Glomerular visceral epithelial cell (primary cell): Measurements from ENCODE around the gene EEF1A1.

Experiments used
- DNase-seq: peaks from one replicate; pipeline ENCODE4 v3.0.0-alpha.2; 2016; ENCODE audit errors: extremely low spot score

Gene EEF1A1

GRCh38 chr6:73505142-73505541 lies 15.7 kb downstream of the EEF1A1 start:
- no peak for DNase-seq

GRCh38 chr6:73504160-73504559 lies 16.7 kb downstream of the EEF1A1 start:
- DNase-seq, result no peak

- DNase-seq, result no peak
Measured at GRCh38 chr6:73503027-73503772, 17.6 kb downstream of the EEF1A1 start.

- DNase-seq, result no peak
Measured at GRCh38 chr6:73497915-73498314, 22.9 kb downstream of the EEF1A1 start.

GRCh38 chr6:73491377-73491776 lies 29.5 kb downstream of the EEF1A1 start:
- no peak for DNase-seq

- DNase-seq, result no peak
Measured at GRCh38 chr6:73487473-73487872, 33.4 kb downstream of the EEF1A1 start.

GRCh38 chr6:73484438-73484837 lies 36.4 kb downstream of the EEF1A1 start:
- no peak for DNase-seq

- no peak for DNase-seq
Measured at GRCh38 chr6:73481969-73482368, 38.9 kb downstream of the EEF1A1 start.

- no peak for DNase-seq
Measured at GRCh38 chr6:73477407-73477806, 43.4 kb downstream of the EEF1A1 start.

GRCh38 chr6:73476723-73477122 lies 44.1 kb downstream of the EEF1A1 start:
- DNase-seq, result no peak

- DNase-seq, result no peak
Measured at GRCh38 chr6:73471686-73472290, 49.0 kb downstream of the EEF1A1 start.
